Upper lobe of left lung (tissue), 4 donors: ENCODE measurements around the gene EBLN2.
A peak's percentile ranks its signal among the peaks of the same experiment; 100 is the strongest.

ENCODE experiments used
- POLR2A ChIP-seq, 4 donors: fragments of 450-650 bp; IDR thresholded peaks; one replicate each; pipeline ENCODE4 v1.5.1; 2016 to 2017; ENCODE audit warnings: antibody characterized with exemption in 4 of 4, mild to moderate bottlenecking in 2 of 4
- POLR2AphosphoS5 ChIP-seq, 2 donors: sonication (generic); formaldehyde crosslinking; IDR thresholded peaks; one replicate each; pipeline ENCODE4 v1.5.1; 2017; ENCODE audit warnings: antibody characterized with exemption in 2 of 2
- TF ChIP-seq, protein P1 (sequence below), 6 experiments: fragments of 450-650 bp in 4 of 6; fragments of 200-600 bp in 2 of 6; sonication (generic) in 2 of 6; IDR thresholded peaks; one replicate each; pipeline ENCODE4 v1.5.1; 2016 to 2019; ENCODE audit warnings: antibody characterized with exemption in 6 of 6

DNA sequence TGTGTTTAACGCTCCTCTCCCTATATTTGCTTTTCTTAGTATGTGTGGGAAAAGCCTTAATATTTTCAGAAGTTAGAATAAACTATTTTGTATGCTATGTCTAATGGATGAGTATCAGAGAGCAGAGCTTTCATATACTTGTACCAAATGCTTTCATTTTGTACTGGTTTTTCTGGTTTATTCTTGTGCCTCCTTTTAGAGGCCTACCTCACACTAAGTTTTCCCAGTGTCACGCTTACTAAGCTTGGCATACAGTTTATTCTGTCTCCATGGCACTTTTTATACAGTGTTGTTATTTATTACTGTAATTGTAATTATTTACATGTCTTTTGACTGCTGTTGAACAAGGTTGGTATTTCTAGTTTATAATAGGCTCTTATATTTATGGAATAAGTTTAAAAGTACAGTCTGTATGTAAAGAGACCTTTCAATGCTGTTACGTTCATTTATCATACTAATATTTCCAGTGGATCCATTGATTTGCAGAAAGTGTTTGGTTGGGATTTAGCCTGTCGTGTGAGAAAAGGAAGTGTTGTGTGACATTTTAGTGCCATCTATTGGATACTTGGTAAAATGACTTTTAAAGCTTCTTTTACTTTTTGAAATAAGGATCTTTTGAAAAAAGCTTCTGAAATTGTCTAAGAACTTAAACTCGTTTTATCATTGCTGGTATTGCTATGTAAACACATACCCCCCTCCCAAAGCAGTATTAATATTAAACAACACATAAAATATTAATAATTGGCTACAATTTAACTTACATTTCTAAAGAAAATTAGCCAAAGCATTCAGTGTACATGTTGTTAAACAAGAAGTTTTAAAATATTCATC is 5.2 kb upstream of the EBLN2 start:
- TF ChIP-seq POLR2AphosphoS5 (IDR thresholded peaks at IDR 0.05) (no peak), POLR2A (IDR thresholded peaks at IDR 0.05) (no peak)
- TF ChIP-seq, protein P1, sequence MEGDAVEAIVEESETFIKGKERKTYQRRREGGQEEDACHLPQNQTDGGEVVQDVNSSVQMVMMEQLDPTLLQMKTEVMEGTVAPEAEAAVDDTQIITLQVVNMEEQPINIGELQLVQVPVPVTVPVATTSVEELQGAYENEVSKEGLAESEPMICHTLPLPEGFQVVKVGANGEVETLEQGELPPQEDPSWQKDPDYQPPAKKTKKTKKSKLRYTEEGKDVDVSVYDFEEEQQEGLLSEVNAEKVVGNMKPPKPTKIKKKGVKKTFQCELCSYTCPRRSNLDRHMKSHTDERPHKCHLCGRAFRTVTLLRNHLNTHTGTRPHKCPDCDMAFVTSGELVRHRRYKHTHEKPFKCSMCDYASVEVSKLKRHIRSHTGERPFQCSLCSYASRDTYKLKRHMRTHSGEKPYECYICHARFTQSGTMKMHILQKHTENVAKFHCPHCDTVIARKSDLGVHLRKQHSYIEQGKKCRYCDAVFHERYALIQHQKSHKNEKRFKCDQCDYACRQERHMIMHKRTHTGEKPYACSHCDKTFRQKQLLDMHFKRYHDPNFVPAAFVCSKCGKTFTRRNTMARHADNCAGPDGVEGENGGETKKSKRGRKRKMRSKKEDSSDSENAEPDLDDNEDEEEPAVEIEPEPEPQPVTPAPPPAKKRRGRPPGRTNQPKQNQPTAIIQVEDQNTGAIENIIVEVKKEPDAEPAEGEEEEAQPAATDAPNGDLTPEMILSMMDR (IDR thresholded peaks at IDR 0.05) = peak in 5 of 6 experiments; percentile 32 to 56 (median 36)
